GM19193 (cell line): Measurements from ENCODE around the gene VGLL3.

ENCODE experiments used
- POLR2A ChIP-seq: IDR thresholded peaks from 4 replicates; pipeline ENCODE4 v1.6.1; 2011; ENCODE audit not compliant: insufficient read depth, insufficient read length; ENCODE audit errors: extremely low read depth

VGLL3 gene

DNA sequence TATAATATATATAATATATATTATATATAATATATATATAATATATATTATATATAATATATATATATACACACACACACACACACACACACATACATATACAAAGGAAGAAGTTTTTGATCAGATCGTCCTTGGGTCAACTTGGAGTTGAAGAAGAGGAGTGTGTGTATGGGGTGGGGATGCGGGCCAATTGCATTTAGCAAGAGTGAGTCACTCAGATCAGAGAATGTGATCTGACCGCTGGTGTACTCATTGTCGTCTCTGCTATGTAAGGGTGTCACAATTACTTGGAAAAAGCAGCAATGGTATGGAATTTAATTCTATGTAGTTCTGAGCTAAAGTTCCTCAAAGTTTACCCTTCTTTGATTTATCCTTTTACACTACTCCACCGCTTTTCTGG lies 4.6 kb upstream of the VGLL3 start:
- TF ChIP-seq POLR2A, result no peak

DNA sequence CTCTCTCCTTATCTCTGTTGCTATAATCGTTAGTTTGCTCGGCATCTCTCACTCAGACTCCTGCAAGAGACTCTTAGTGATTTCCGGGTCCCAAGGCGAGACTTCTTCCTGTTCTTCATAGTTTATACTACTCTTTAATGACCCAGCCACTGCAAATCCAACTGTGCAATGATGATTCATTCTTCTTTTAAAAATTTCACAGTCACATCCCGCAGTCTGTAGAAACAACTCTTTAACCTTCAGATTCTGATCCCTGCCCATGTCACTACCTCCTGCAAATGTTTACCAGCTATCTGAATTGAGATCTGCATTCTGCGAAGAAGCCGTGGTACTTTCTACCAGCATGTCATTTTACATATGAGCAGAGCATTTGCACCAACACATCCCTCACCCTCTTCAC lies 2.8 kb upstream of the VGLL3 start:
- TF ChIP-seq POLR2A, result no peak

- TF ChIP-seq POLR2A, result no peak
Measured at GRCh38 chr3:86991840-86992435, 989 bp upstream of the VGLL3 start.

DNA sequence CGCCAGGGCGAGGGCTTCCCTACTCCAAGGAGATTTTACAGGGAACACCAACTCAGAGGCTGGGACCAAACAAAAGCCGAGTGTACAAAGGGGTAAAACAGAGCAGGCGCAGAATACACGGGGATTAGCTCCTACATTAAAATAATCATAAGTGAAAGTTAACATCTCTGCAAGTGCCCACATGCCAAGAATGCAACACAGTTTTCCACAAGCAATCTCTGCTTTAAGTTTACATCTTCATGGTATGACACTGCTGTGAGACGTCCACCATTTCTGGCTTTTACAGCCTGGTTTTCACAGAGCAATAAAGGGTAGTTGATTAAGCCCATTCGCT lies 500 bp upstream of the VGLL3 start:
- no peak for TF ChIP-seq POLR2A

- TF ChIP-seq POLR2A, result no peak
Measured at GRCh38 chr3:86990012-86990733, 776 bp downstream of the VGLL3 start.

GRCh38 chr3:86989611-86990010 lies 1.3 kb downstream of the VGLL3 start:
- TF ChIP-seq POLR2A, result no peak

GRCh38 chr3:86989006-86989405 lies 1.9 kb downstream of the VGLL3 start:
- TF ChIP-seq POLR2A, result no peak

GRCh38 chr3:86988235-86988634 lies 2.7 kb downstream of the VGLL3 start:
- TF ChIP-seq POLR2A, result no peak

- TF ChIP-seq POLR2A, result no peak
Measured at GRCh38 chr3:86987421-86987715, 3.6 kb downstream of the VGLL3 start.

- no peak for TF ChIP-seq POLR2A
Measured at GRCh38 chr3:86986671-86987420, 4.1 kb downstream of the VGLL3 start.

GRCh38 chr3:86985181-86985826 lies 5.6 kb downstream of the VGLL3 start:
- TF ChIP-seq POLR2A, result no peak

GRCh38 chr3:86984271-86984670 lies 6.7 kb downstream of the VGLL3 start:
- no peak for TF ChIP-seq POLR2A

GRCh38 chr3:86982883-86983282 lies 8.1 kb downstream of the VGLL3 start:
- no peak for TF ChIP-seq POLR2A

GRCh38 chr3:86978111-86978551 lies 12.8 kb downstream of the VGLL3 start:
- no peak for TF ChIP-seq POLR2A

DNA sequence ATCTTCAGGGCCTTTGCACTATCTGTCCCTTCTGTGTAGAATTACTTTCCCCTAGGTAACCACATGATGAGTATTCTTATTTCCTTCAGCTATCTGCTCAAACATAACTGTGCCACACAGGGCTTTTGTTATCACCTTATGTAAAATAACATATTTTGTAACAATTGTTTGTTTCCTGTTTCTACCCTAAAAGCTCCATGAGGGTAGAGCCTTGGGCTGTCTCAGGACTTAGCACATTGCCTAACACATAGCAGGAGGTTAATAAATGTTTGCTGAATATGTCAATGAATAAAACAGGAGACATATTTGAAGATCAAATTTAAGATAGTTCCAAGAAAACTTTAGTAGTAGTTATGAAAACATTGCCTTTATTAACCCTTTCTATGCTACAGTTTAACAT lies 14.7 kb downstream of the VGLL3 start:
- TF ChIP-seq POLR2A, result no peak

GRCh38 chr3:86973440-86973839 lies 17.5 kb downstream of the VGLL3 start:
- TF ChIP-seq POLR2A, result no peak

DNA sequence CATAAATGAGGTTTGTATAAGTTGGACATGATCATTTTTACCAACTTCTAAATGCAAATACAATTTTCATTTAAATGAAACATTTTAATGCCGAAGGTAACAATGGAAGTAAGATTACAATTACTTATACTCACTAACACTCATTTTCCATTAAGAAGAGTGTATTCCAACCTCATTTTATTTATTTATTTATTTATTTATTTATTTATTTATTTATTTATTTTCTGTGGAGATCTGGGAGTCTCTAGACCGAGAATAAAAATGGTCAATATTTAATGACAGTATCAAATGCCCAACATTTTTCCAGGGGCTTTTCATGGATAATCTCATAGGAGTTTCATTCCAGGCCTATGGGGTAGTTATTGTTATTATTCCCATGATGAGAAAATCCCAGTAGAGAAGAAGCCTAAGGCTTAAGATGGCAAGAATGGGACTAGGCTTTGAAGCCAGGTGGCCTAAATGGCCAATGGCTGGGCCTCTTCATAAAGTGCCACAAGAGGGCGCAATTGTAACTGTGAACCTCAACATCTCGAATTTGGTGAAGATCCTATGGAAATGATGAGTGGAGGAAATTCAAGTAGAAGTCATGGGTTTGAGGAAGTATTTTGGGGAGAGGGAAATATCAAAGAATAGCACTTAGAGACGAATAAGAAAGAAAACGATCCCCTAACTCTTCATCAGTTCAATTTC lies 21.3 kb downstream of the VGLL3 start:
- no peak for TF ChIP-seq POLR2A
